Suprapubic skin (tissue), 4 donors: ENCODE results near the gene HEATR5A. TPM values are rescaled to one million over a fixed set of nuclear protein-coding genes. Genes with fewer than 3 reads are reported as not detected.
"Not testable (repeated sequence)": the region's sequence is repeated elsewhere in the genome, so short reads cannot be mapped to it uniquely, and the experiment has no call there.

Experiments
- DNase-seq, 2 donors: peaks; one replicate each; pipeline ENCODE4 v3.0.0-alpha.2; 2019; ENCODE audit warnings: low spot score in 2 of 2
- H3K27ac ChIP-seq: fragments of 200-600 bp; sonication (generic); one replicate; pipeline ENCODE4 v1.5.1; 2019
- H3K27me3 ChIP-seq: fragments of 200-600 bp; sonication (generic); one replicate; pipeline ENCODE4 v1.5.1; 2019
- H3K36me3 ChIP-seq: fragments of 200-600 bp; sonication (generic); one replicate; pipeline ENCODE4 v1.5.1; 2019
- H3K4me1 ChIP-seq: fragments of 200-600 bp; sonication (generic); one replicate; pipeline ENCODE4 v1.5.1; 2019
- H3K4me3 ChIP-seq: fragments of 200-600 bp; sonication (generic); one replicate; pipeline ENCODE4 v1.5.1; 2019; ENCODE audit warnings: mild to moderate bottlenecking
- H3K9me3 ChIP-seq: fragments of 200-600 bp; sonication (generic); one replicate; pipeline ENCODE4 v1.5.1; 2019
- EP300 ChIP-seq: sonication (generic); formaldehyde crosslinking; IDR thresholded peaks from one replicate; pipeline ENCODE4 v1.6.1; 2017; ENCODE audit warnings: antibody characterized with exemption
- POLR2A ChIP-seq, 2 donors: fragments of 450-650 bp; IDR thresholded peaks; one replicate each; pipeline ENCODE4 v1.6.1; 2017; ENCODE audit warnings: antibody characterized with exemption in 2 of 2, mild to moderate bottlenecking in 2 of 2, moderate library complexity in 2 of 2
- POLR2AphosphoS5 ChIP-seq, 3 donors: sonication (generic); formaldehyde crosslinking; IDR thresholded peaks; one replicate each; pipeline ENCODE4 v1.6.1; 2017; ENCODE audit warnings: antibody characterized with exemption in 3 of 3
- WGBS: methylation state at CpG from one replicate; pipeline ENCODE4 v1.1.5; 2018; 5-methylcytosine and 5-hydroxymethylcytosine counted together
- total RNA-seq, 4 donors: library from RNA; depleted of rRNA; stranded (reverse); fragments of >200 nt; gene quantifications; one replicate each; pipeline ENCODE4 v1.1.0, GENCODE V29; 2016
- TF ChIP-seq, protein P1 (sequence below), 2 donors: fragments of 200-600 bp in 1 of 2; fragments of 450-650 bp in 1 of 2; sonication (generic) in 1 of 2; IDR thresholded peaks; one replicate each; pipeline ENCODE4 v1.5.1; 2016 to 2019; ENCODE audit warnings: antibody characterized with exemption in 2 of 2, mild to moderate bottlenecking in 1 of 2, moderate library complexity in 1 of 2

The HEATR5A gene
- total RNA-seq, 4 donors from 2014 or later: 11.0 to 21.6 (median 14.0) TPM

DNA sequence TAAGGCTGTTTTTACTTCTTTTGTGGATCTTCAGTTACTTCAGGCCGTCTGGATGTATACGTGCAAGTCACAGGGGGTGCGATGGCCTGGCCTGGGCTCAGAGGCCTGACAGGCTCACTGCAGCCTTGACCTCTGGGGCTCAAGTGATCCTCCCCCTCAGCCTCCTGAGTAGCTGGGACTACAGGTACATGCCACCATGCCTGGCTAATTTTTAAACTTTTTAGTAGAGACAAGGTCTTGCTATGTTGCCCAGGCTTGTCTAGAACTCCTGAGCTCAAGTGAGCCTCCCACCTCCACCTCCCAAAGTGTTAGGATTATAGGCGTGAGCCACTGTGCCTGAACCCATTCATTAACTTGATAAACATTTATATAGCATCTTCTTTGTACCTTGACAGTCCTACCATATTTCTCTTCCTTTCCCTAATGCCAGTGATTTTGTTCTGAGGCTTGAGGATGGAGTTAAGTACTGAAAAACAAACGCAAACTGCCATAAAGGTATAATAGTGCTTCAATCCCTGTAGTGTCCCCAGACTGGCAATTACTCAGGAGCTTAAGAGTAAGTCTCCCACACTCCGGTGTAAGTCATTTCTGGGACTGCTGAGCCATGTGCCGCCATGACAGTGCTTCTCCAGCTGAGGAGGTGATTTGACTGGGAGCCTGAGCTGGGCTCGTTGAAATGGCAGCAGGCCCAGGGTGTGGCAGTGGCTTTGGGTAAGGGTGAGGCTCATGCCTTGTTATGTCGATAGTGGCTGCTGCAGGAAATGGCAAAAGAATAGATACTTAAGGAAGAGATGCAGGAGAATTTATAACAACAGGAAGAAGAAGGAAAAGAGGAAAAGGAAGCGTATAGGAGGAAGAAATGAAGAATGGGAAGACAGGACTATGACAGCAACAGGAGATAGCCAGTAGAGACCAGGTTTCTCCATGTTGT is 169.1 kb downstream of the HEATR5A start:
- H3K4me1 ChIP-seq: no peaks in the 10 kb centered on the region
- no peak for DNase-seq
- H3K36me3 ChIP-seq: no peaks in the 10 kb centered on the region
- H3K9me3 ChIP-seq: no peaks in the 10 kb centered on the region
- H3K27ac ChIP-seq: no peak overlapping the region
- no peaks in the 10 kb centered on the region for H3K27me3 ChIP-seq
- 55% methylated on average over 7 of the region's 10 CpGs for WGBS
- no peak for TF ChIP-seq POLR2A (IDR thresholded peaks at IDR 0.05)
- TF ChIP-seq, protein P1, sequence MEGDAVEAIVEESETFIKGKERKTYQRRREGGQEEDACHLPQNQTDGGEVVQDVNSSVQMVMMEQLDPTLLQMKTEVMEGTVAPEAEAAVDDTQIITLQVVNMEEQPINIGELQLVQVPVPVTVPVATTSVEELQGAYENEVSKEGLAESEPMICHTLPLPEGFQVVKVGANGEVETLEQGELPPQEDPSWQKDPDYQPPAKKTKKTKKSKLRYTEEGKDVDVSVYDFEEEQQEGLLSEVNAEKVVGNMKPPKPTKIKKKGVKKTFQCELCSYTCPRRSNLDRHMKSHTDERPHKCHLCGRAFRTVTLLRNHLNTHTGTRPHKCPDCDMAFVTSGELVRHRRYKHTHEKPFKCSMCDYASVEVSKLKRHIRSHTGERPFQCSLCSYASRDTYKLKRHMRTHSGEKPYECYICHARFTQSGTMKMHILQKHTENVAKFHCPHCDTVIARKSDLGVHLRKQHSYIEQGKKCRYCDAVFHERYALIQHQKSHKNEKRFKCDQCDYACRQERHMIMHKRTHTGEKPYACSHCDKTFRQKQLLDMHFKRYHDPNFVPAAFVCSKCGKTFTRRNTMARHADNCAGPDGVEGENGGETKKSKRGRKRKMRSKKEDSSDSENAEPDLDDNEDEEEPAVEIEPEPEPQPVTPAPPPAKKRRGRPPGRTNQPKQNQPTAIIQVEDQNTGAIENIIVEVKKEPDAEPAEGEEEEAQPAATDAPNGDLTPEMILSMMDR (IDR thresholded peaks at IDR 0.05): no peak
- no peak for TF ChIP-seq EP300
- TF ChIP-seq POLR2AphosphoS5 (IDR thresholded peaks at IDR 0.05): no peak
- no peak overlapping the region for H3K4me3 ChIP-seq

DNA sequence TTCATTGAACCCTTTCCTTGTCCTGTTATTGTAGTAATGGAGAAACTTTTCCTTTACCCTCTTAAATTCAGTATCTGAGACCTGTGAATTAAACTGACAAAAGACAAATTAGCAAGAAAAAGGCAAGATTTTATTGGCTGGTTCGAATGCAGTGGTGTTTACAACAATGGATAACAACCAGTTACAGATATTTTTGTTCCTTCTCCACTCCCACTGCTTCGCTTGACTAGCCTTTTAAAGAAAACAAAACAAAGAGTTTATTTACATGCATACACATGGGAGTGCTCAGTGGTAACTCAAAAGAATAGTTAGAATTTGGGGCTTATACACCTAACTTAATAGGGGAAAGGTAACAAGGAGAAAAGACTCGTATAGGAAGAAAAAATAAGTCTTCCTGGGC is 175.7 kb downstream of the HEATR5A start:
- 78% methylated on average over 3 of the region's 3 CpGs for WGBS
- Histone ChIP-seq H3K36me3 (no peaks in the 10 kb centered on the region), H3K4me1 (peaks cover 14% of the 10 kb centered on the region), H3K9me3 (no peaks in the 10 kb centered on the region), H3K4me3 (no peak overlapping the region), H3K27ac (peak overlapping the region; percentile 76), H3K27me3 (no peaks in the 10 kb centered on the region)
- TF ChIP-seq POLR2AphosphoS5 (IDR thresholded peaks at IDR 0.05) (no peak), POLR2A (IDR thresholded peaks at IDR 0.05) (no peak), EP300 (no peak)
- TF ChIP-seq, protein P1 (IDR thresholded peaks at IDR 0.05): no peak
- no peak for DNase-seq

DNA sequence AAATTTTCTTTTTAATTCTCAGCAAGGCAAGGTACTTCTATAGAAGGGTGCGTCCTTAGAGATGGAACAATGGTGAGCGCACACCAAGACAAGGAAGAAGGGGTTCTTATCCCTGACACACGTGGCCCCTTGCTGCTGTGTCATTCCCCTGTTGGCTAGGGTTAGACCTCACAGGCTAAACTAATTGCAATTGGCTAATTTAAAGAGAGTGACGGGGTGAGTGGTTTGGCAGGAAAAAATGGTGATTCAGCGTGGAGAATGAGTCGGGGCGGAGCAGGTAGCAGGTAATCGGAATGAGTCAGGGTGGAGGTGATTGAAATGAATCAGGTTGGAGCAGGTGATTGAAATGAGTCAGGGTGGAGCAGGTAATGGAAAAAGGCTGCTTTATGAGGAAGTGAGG is 176.5 kb downstream of the HEATR5A start:
- WGBS: 50% methylated on average over 8 of the region's 8 CpGs
- Histone ChIP-seq H3K4me1 (peaks cover 14% of the 10 kb centered on the region), H3K27me3 (no peaks in the 10 kb centered on the region), H3K4me3 (no peak overlapping the region), H3K36me3 (no peaks in the 10 kb centered on the region), H3K9me3 (no peaks in the 10 kb centered on the region), H3K27ac (peak overlapping the region; percentile 76)
- TF ChIP-seq, protein P1 (IDR thresholded peaks at IDR 0.05): no peak
- no peak for TF ChIP-seq EP300
- TF ChIP-seq POLR2A (IDR thresholded peaks at IDR 0.05): no peak
- TF ChIP-seq POLR2AphosphoS5 (IDR thresholded peaks at IDR 0.05): no peak
- DNase-seq: no peak

DNA sequence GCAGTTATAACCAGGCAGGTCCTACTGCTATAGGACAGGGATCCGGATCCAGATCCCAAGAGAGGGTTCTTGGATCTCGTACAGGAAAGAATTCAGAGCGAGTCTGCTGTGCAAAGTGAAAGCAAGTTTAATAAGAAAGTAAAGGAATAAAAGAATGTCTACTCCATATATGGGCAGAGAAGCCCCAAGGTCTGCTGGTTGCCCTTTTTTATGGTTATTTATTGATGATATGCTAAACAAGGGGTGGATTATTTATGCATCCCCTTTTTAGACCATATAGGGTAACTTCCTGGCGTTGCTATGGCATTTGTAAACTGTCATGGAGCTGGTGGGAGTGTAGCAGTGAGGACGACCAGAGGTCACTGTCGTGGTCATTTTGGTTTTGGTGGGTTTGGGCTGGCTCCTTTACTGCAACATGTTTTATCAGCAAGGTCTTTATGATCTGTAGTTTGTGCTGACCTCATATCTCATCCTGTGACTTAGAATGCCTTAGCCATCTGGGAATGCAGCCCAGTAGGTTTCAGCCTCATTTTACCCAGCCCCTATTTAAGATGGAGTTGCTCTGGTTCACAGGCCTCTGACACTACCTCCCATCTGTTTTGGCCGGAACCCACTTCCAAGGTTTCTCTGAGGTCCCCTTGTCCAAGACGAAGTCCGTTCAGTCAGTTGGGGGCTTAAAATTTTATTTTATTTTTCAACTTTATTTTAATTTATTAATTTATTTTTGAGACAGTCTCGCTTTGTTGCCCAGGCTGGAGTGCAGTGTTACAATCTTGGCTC is 178.0 kb downstream of the HEATR5A start:
- not testable (repeated sequence) for H3K36me3 ChIP-seq, H3K27me3 ChIP-seq, H3K4me3 ChIP-seq, H3K27ac ChIP-seq, H3K9me3 ChIP-seq
- 81% methylated on average over 10 of the region's 10 CpGs for WGBS
- peaks cover 14% of the 10 kb centered on the region for H3K4me1 ChIP-seq
- peak in 1 of 2 donors; percentile 11 for DNase-seq

Other genes with a start within 250 kb of the HEATR5A start
- gene HECTD1, start 212.8 kb downstream of the HEATR5A start, total RNA-seq: 100 to 1,000 TPM; 197 to 442 (median 271) TPM
- gene DTD2, start 37.0 kb upstream of the HEATR5A start, total RNA-seq: 10 to 100 TPM; 21.4 to 34.9 (median 24.8) TPM
- gene GPR33, start 67.5 kb upstream of the HEATR5A start, total RNA-seq: not detected
- gene NUBPL, start 140.9 kb upstream of the HEATR5A start, total RNA-seq: 10 to 100 TPM in 2 of 4 donors, 1 to 10 TPM in 2; 7.5 to 28.9 (median 11.9) TPM